GM19397 (cell line): ENCODE data around the gene KIF19.
A peak's percentile ranks its signal among the peaks of the same experiment; 100 is the strongest.

ENCODE experiments used
- ATAC-seq: cut with Tn5 transposase; IDR thresholded peaks from one replicate; pipeline ENCODE4 v1.9.1; 2021; ENCODE audit warnings: mild to moderate bottlenecking, moderate library complexity; ENCODE audit not compliant: unreplicated experiment

Gene KIF19

GRCh38 chr17:74361230-74362068, 35.4 kb downstream of the KIF19 start, which contains the start of gene BTBD17:
Gene BTBD17 (minus strand): TSS chr17:74361868. CDS start chr17:74361819, 49 bp downstream.
- ATAC-seq = no peak

DNA sequence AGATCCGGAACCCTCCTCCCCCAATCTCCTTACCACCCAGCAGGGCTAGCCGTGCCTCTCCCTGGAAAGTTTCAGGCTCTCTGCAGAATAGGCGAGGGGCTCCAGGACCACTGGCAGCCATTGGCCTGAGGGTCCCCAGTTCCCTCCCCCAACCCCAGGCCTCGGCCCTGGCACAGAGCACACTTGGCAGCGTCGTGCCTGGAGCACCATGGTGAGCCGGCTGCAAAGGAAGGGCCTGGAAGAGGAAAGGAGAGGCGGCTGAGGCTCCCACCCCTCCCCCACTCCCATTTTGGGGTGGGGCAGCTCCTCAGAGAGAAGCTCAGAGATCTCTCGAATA, 36.0 kb downstream of the KIF19 start:
- no peak for ATAC-seq

- no peak for ATAC-seq
Observed at GRCh38 chr17:74362810-74363498, 36.9 kb downstream of the KIF19 start.

DNA sequence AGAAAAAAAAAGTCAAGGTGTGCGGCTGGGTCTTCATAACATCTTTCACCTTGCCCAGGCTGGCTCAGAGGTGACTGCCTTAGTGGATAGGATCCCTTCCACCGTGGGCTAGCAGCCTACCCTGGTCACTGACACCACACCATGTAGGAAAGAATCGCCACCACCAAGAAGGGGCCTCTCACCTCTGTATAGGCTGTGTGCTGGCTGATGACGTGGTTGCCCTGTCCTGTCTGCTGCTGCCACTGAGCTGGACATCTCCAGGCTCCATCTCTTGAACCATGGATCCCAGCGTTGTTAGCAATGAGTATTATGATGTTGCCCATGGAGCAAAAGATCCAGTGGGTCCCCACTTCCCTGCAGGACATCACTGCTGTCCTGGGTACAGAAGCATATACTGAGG, 41.2 kb downstream of the KIF19 start, which contains the start of gene GPR142:
Gene GPR142, plus strand, starts transcription at position 301 of the 400 bp plus-strand sequence. CDS start 2,035 bp downstream, outside the sequence.
- no peak for ATAC-seq

DNA sequence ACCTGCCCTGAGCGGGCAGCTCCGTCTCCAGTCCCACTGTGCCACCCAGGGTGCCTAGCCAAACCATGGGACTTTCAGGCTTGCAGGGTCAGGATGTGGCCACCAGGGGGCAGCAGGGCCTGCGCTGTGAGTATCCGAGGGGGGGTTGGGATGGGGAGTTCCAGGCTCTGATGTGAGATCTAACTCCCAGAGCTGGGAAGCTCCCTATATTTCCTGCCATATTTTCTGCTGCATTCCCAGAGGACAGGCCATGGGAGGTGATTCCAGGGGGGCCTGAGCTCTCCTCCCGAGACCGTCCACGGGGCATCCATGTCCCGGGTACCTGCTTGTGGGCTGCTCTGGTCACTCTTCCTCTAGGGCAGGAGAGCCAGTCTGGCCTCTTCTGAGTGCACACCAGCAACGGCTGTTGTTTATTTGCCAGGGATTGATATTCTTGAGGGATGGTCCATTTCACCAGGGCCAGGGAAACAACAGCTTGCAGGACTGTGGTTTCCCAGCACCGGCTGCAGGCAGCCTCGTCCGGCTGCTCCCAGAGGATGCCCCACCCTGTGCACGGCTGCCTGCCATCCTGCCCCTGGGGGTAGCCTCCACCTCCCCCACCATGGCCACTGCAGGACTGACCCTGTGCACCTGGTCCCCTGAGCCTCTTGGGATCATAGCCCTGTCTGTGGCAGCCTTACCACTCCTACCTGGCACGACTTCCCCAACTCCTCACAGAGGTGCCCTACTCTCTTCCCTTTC, 42.5 kb downstream of the KIF19 start:
- no peak for ATAC-seq

DNA sequence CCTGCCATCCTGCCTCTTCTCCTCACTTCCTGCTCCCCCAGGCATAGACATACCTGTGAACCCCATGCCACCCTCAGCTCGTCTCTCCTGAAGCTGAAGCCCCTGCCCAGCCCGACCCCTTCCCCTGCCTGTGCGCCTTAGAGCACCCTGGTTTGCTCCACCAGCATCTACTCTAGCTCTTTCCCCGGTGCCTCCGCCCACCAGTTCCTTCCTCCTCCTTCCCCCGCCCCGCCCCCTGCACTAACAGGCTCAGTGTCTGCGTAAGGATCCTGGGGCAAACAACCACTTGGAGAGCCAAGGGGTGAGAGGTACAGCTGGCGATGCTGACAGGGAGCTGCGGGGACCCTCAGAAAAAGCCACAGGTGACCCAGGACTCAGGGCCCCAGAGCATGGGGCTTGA, 43.2 kb downstream of the KIF19 start:
- no peak for ATAC-seq

GRCh38 chr17:74369665-74370490, 43.9 kb downstream of the KIF19 start:
- ATAC-seq = no peak

GRCh38 chr17:74371653-74372147, 45.7 kb downstream of the KIF19 start:
- ATAC-seq = no peak

DNA sequence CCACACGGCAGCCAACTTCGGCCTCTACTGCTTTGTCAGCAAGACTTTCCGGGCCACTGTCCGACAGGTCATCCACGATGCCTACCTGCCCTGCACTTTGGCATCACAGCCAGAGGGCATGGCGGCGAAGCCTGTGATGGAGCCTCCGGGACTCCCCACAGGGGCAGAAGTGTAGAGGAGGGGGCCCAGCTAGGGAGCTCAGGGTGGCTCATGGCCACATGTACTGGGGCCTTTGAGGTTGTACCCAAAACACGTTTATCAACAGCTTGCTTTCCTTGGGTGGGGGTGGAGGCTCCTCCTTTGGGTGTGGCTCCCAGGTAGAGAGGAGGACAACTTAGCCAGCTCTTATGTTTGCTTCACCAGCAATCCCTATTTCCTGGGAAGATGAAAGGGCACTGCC, 46.4 kb downstream of the KIF19 start:
- no peak for ATAC-seq

GRCh38 chr17:74373838-74374606, 48.0 kb downstream of the KIF19 start:
- no peak for ATAC-seq

DNA sequence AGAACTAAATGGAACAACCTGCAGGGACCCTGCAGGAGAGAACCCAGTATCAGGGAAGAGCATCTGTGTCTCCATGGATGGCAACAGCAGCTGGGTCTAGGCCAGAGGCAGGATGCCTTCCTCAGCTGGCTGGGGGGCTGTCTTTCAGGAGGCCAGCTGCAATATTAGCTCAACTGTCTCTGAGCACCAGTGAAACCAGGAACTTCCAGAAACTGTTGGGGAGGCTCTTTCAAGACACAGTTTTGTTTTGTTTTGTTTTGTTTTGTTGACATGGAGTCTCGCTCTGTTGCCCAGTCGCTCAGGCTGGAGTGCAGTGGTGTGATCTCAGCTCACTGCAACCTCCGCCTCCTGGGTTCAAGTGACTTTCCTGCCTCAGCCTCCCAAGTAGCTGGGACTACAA, 48.8 kb downstream of the KIF19 start:
- ATAC-seq = no peak

DNA sequence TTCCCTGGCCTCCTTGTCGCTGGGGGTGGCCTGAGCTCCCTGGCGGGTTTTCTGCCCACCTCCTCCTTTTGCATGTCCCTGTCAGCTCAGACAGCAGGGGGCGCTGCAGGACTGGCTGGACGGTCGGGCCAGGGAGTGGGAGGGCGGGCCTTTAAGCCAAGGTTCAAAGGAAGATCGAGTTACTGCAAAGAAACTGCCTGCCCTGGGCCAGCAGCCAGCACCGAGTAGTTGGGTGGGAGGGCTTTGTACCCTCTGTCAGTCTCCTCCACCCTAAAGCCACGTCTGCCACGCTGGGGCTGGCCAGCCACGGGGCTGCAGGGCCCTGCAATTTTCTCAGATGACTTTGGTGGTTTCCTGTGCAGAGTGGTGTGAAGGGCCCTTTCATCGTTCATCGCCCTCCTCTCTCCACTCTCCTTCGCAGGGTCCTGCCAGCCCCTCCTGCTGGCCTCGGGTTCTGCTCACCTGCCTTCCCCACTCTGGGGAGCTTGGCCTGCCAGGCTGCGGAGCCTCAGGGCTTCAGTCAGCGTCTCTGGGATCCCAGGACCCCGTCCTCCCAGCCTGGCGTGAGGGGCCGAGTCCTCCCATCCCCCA, 53.6 kb downstream of the KIF19 start:
- ATAC-seq = peak; percentile 64

- no peak for ATAC-seq
Observed at GRCh38 chr17:74380086-74380958, 54.3 kb downstream of the KIF19 start.

- no peak for ATAC-seq
Observed at GRCh38 chr17:74380959-74381808, 55.2 kb downstream of the KIF19 start.

GRCh38 chr17:74383141-74383540, 57.1 kb downstream of the KIF19 start:
- ATAC-seq = no peak

DNA sequence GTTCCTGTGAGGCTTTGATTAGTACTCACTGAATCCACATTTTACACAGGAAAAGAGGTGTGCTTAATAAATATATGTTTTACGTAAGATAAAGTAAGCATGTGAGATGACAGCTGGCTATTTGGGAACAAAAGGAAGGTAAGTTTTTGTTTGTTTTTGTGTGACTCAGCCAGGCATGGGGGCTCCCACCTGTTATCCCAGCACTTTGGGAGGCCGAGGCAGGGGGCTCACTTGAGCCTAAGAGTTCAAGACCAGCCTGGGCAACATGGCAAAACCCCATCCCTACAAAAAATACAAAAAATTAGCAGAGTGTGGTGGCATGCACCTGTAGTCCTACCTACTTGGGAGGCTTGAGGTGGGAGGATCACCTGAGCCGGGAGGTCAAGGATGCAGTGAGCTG, 59.2 kb downstream of the KIF19 start:
- no peak for ATAC-seq

- ATAC-seq = no peak
Observed at GRCh38 chr17:74386386-74386785, 60.4 kb downstream of the KIF19 start.
